ES-I3 (cell line): ENCODE results near the gene NUMBL.
"Not testable (repeated sequence)": the region's sequence is repeated elsewhere in the genome, so short reads cannot be mapped to it uniquely, and the experiment has no call there.

Source experiments
- H3K36me3 ChIP-seq: 2 replicates; pipeline ENCODE4 v1.6.1; 2013; ENCODE audit warnings: mild to moderate bottlenecking, low read length, control low read depth, moderate library complexity; ENCODE audit not compliant: insufficient read depth
- H3K4me1 ChIP-seq: 2 replicates; pipeline ENCODE4 v1.6.1; 2013; ENCODE audit warnings: mild to moderate bottlenecking, control low read depth, low read length; ENCODE audit not compliant: insufficient read depth
- H3K9ac ChIP-seq: 2 replicates; pipeline ENCODE4 v1.6.1; 2013; ENCODE audit warnings: low read depth, mild to moderate bottlenecking, low read length, moderate library complexity
- H3K9me3 ChIP-seq: 2 replicates; pipeline ENCODE4 v1.6.1; 2013; ENCODE audit warnings: mild to moderate bottlenecking, low read length, moderate library complexity; ENCODE audit not compliant: control insufficient read depth, insufficient read depth

The NUMBL gene

DNA sequence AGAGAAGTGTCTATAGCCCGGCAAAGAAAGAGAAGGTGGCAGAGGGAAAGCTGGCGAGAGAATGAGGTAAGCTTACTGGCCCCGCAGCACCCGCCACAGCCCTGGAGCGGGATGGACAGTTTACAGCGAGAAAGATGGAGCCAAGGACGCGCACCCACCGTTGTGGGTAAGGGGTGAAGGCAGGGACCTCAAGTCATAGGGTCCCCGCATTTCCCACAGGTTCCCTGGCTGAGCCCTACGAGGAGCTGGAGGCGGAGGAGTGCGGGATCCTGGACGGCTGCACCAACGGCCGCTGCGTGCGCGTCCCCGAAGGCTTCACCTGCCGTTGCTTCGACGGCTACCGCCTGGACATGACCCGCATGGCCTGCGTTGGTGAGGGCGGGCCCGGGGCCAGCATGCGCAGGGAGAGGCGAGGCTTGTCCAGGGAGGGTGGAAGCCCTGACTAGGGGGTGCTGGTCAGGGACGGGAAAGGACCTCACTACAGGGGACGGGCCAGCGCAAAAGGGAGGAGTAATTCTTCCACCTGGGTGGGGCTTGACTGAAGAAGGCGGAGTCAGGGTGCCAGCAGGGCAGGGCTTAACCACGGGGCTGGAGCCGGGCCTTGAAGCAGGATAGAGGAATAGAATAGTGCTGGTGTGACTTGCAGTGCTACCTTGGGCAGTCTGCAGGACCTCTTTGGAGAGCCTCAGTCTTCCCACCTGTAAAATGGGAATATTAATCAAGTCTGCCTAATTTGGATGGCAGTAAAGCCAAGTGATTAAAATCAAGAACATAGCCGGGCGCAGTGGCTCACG, 62.8 kb downstream of the NUMBL start:
- no peak overlapping the region for H3K9ac ChIP-seq

DNA sequence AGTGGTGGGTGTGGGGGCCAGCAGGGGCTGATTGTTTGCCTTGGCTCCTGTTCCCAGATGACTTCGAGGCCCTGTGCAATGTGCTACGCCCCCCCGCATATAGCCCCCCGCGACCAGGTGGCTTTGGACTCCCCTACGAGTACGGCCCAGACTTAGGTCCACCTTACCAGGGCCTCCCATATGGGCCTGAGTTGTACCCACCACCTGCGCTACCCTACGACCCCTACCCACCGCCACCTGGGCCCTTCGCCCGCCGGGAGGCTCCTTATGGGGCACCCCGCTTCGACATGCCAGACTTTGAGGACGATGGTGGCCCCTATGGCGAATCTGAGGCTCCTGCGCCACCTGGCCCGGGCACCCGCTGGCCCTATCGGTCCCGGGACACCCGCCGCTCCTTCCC, 63.5 kb downstream of the NUMBL start:
- H3K4me1 ChIP-seq: peaks cover 4% of the 10 kb centered on the region; the same call in 1 of the 2 replicates
- no peaks in the 10 kb centered on the region; the same call in 1 of the 2 replicates for H3K36me3 ChIP-seq
- no peak overlapping the region for H3K9ac ChIP-seq
- no peaks in the 10 kb centered on the region for H3K9me3 ChIP-seq

More for the DNA sequence above, 62.8 kb downstream of the NUMBL start:
- peaks cover 4% of the 10 kb centered on the region; the same call in 1 of the 2 replicates for H3K4me1 ChIP-seq
- H3K36me3 ChIP-seq: no peaks in the 10 kb centered on the region; the same call in 1 of the 2 replicates
- H3K9me3 ChIP-seq: no peaks in the 10 kb centered on the region

DNA sequence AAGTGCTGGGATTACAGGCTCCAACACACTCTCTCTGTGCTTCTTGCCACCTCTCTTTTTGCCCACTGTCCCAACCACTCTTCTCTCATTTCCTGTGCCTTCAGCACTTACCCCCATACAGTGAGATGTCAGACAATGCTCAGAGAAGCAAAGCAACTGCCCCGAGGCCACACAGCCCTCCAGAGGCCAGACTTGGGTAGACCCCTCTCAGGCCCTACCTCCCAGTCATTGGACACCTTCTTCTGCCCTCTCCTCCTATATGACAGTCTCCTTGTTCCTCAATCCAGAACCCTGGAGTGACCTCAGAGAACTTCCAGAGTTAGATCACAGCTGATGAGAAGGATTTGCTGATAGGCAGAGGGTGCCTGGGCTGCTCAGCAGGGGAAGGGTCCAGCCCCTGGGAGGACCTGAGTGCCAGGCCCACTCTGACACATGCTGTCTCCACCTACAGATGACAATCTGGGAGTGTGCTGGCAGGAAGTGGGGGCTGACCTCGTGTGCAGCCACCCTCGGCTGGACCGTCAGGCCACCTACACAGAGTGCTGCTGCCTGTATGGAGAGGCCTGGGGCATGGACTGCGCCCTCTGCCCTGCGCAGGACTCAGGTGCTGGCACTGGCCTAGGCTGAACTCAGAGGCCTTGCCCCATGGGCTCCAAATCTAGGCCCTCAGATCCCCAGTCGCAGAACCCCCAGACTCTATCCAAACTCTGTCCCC, 64.9 kb downstream of the NUMBL start:
- H3K9me3 ChIP-seq: no peaks in the 10 kb centered on the region
- H3K36me3 ChIP-seq: no peaks in the 10 kb centered on the region; the same call in 1 of the 2 replicates
- no peak overlapping the region for H3K9ac ChIP-seq
- no peaks in the 10 kb centered on the region; the same call in 1 of the 2 replicates for H3K4me1 ChIP-seq

DNA sequence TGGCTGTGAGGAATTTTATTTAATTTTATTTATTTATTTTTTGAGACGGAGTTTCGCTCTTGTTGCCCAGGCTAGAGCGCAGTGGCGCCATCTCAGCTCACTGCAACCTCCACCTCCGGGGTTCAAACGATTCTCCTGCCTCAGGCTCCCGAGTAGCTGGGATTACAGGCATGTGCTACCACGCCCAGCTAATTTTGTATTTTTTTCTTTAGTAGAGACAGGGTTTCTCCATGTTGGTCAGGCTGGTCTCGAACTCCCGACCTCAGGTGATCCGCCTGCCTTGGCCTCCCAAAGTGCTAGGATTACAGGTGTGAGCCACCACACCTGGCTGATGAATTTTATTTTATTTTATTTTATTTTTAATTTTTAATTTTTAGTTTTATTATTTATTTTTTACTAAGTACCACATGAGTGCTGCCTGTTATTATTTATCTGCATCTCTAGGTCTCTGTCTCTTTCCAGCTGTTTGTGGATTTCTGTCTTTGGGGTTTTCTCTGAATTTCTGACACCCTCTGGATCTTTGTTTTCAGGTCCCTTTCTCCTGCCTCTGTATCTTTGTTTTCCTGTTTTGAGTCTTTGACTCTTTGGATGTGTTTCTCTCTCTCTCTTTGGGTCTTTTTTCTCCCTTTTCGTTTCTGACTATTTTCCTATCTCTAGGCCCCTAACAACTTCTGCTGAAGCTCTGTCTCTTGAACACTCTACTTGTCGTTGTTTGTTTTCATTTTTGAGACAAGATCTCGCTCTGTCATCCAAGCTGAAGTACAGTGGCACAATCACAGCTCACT, 65.9 kb downstream of the NUMBL start:
- not testable (repeated sequence) for H3K36me3 ChIP-seq, H3K9ac ChIP-seq, H3K4me1 ChIP-seq, H3K9me3 ChIP-seq

DNA sequence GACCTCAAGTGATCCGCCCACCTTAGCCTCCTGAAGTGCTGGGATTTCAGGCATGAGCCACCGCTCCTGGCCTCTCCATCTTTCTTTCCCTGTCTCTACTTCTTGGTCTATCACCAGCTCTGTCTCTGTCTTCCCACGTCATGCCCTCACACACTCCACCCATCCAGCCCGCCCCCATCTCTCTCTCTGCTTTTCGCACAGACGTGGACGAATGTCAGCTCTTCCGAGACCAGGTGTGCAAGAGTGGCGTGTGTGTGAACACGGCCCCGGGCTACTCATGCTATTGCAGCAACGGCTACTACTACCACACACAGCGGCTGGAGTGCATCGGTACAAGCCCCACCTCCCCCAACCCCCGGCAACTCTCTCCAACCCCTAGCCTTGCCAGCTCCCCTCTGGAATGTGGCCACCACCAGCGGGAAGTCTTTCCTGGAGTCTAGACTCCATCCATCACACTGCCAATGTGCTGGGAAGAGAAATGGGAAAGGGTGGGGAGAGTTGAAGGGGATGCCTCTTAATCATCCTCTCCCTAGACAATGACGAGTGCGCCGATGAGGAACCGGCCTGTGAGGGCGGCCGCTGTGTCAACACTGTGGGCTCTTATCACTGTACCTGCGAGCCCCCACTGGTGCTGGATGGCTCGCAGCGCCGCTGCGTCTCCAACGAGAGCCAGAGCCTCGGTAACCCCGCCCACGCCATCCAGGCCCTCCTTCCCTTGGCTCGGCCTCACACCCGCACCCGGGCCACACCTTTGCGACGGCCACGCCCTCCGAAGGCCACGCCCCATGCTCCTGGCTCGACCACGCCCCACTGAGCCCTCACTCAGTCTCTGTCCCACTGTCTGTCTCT, 66.8 kb downstream of the NUMBL start:
- H3K9ac ChIP-seq: peak overlapping the region; percentile 19; the same call in 1 of the 2 replicates
- H3K4me1 ChIP-seq: no peaks in the 10 kb centered on the region; the same call in 1 of the 2 replicates
- H3K9me3 ChIP-seq: no peaks in the 10 kb centered on the region
- H3K36me3 ChIP-seq: peaks cover 4% of the 10 kb centered on the region; the same call in 1 of the 2 replicates

DNA sequence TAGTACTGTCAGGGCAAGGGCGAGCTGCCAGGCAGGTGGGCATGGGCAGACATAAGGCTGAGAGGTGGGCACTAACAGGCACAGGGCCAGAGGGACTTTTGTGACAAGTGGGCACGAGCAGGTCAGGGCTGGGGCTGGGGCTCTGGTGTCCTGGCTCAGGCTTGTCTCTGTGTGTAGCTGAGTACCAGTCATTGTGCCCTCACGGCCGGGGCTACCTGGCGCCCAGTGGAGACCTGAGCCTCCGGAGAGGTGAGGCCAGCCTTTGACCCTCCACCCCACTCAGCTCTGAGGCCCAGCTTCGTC, 67.7 kb downstream of the NUMBL start:
- no peaks in the 10 kb centered on the region; the same call in 1 of the 2 replicates for H3K4me1 ChIP-seq
- H3K9ac ChIP-seq: no peak overlapping the region
- H3K36me3 ChIP-seq: peaks cover 4% of the 10 kb centered on the region; the same call in 1 of the 2 replicates
- H3K9me3 ChIP-seq: no peaks in the 10 kb centered on the region

DNA sequence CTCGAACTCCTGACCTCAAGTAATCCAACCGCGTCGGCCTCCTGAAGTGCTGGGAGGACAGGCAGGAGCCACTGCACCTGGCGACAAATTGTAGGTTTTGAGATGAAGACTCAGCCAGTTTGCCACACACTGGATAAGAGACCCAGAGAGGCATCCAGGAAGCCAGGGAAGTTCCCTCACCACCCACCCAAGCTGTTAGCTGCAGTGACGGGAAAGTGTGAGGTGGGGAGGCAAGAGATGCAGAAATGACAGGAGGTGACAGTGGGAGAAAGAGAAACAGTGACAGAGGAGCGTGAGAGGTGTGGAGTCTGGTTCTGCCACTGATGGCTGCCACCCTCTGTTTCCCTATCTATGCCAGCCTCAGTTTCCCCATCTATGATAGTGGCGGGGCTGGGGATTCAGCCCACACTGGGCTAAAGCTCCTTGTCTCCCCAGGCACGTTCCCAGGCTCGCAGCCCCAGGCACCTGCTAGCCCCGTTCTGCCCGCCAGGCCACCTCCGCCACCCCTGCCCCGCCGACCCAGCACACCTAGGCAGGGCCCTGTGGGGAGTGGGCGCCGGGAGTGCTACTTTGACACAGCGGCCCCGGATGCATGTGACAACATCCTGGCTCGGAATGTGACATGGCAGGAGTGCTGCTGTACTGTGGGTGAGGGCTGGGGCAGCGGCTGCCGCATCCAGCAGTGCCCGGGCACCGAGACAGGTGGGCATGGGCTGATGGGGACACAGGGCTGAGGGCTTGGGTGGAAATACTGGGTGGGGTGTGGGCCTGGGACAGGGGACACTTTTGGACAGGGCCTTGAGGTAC, 68.3 kb downstream of the NUMBL start:
- no peak overlapping the region for H3K9ac ChIP-seq
- no peaks in the 10 kb centered on the region for H3K9me3 ChIP-seq
- peaks cover 4% of the 10 kb centered on the region; the same call in 1 of the 2 replicates for H3K36me3 ChIP-seq
- H3K4me1 ChIP-seq: no peaks in the 10 kb centered on the region

DNA sequence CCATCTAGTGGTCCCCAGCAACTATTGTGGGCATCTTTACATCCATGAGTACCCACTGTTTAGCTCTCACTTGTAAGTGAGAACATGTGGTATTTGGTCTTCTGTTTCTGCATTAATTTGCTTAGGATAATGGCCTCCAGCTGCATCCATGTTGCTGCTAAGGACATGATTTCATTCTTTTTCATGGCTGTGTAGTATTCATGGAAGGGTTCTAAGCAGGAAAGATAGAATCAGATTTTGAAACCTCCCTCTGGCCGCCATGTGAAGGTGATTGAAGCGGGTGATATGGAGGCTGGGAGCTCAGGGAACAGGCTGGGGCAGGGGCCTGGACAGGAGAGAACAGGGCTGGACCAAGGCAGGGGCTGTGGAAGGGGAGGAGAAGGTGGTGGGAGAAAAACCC, 69.2 kb downstream of the NUMBL start:
- Histone ChIP-seq H3K36me3 (peaks cover 4% of the 10 kb centered on the region; the same call in 1 of the 2 replicates), H3K9me3 (no peaks in the 10 kb centered on the region), H3K9ac (no peak overlapping the region), H3K4me1 (no peaks in the 10 kb centered on the region)

DNA sequence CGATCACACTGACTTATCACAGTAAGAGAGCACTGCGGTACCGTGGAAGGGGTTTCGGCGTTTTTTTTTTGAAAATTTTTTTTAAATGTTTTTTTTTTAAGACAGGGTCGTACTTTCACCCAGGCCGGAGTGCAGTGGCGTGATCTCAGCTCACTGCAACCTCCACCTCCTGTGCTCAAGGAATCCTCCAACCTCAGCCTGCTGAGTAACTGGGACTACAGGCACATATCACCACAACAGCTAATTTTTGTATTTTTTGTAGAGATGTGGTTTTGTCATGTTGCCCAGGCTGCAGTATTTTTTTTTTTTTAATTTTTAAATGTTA, 70.3 kb downstream of the NUMBL start:
- peaks cover 4% of the 10 kb centered on the region; the same call in 1 of the 2 replicates for H3K36me3 ChIP-seq
- no peak overlapping the region for H3K9ac ChIP-seq
- no peaks in the 10 kb centered on the region for H3K9me3 ChIP-seq
- no peaks in the 10 kb centered on the region for H3K4me1 ChIP-seq

DNA sequence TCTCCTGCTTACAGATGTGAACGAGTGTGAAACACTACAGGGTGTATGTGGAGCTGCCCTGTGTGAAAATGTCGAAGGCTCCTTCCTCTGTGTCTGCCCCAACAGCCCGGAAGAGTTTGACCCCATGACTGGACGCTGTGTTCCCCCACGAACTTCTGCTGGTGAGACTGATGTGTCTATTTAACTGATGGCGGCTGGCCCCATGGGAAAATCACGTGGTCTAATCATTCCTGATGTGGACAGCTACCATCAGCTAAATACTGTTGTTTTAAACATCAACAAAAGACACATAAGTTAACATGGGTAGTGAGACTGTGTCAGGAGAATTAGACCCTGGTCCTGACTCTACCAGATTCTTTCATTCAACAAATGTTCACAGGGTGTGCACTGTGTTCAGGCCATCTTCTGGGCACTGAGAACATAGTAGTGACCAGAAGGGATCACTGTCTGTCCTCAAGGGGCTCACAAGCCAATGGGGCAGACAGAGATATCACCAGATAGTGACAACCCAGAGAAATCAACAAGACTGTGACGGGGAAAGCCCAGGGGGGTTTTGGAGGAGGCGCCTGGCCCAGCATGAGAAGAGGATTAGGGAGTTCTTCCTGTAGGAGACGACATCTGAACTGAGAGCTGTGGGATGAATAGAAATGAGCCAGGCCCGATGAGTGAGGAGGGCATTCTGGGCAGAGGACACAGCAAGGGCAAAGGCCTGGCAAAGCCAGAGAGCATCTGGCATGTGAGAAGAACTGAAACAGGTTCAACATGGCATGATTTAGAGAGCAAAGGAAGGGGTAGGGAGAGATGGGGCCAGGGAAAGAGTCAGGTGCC, 70.9 kb downstream of the NUMBL start:
- no peaks in the 10 kb centered on the region for H3K9me3 ChIP-seq
- H3K9ac ChIP-seq: no peak overlapping the region
- H3K4me1 ChIP-seq: no peaks in the 10 kb centered on the region
- H3K36me3 ChIP-seq: peaks cover 4% of the 10 kb centered on the region; the same call in 1 of the 2 replicates

DNA sequence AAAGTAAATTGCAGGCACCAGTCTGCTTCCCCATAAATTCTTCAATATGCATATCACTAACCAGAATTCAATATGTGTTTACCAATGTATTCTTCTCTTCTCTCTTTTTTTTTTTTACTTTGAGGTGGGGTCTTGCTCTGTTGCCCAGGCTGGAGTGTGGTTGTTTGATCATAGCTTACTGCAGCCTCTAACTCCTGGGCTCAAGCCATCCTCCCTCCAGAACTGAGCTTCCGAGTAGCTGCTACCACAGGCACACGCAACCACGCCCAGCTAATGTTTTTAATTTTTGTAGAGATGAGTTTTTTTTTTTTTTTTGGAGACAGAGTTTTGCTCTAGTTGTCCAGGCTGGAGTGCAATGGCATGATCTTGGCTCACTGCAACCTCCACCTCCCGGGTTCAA, 72.5 kb downstream of the NUMBL start:
- Histone ChIP-seq H3K9me3 (no peaks in the 10 kb centered on the region), H3K4me1 (no peaks in the 10 kb centered on the region), H3K36me3 (peaks cover 4% of the 10 kb centered on the region; the same call in 1 of the 2 replicates), H3K9ac (no peak overlapping the region)

DNA sequence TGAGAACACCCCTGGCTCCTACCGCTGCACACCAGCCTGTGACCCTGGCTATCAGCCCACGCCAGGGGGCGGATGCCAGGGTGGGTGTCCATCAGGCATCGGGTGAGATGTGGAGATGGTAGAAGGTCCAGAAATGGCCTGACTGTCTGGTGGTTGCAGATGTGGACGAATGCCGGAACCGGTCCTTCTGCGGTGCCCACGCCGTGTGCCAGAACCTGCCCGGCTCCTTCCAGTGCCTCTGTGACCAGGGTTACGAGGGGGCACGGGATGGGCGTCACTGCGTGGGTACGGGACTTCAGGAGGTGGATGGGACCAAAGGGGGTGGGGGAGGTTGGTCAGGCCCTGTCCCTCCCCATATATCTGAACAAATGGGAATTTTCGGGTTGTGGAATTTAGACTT, 73.5 kb downstream of the NUMBL start:
- Histone ChIP-seq H3K36me3 (peaks cover 4% of the 10 kb centered on the region; the same call in 1 of the 2 replicates), H3K9me3 (no peaks in the 10 kb centered on the region), H3K4me1 (no peaks in the 10 kb centered on the region; the same call in 1 of the 2 replicates), H3K9ac (no peak overlapping the region)
